Upper lobe of left lung (tissue), 6 donors: ENCODE measurements around the gene UMAD1. TPM values are rescaled to one million over a fixed set of nuclear protein-coding genes. Genes with fewer than 3 reads are reported as not detected.

Experiments used
- ATAC-seq, 2 donors: fragments of 200-7000 bp; cut with Tn5 transposase; one replicate each; pipeline ENCODE4 v1.9.1; 2022; ENCODE audit warnings: mild to moderate bottlenecking in 2 of 2, moderate library complexity in 2 of 2; ENCODE audit not compliant: low FRiP score in 2 of 2
- DNase-seq, 2 donors: peaks; one replicate each; pipeline ENCODE4 v3.0.0-alpha.2; 2019 to 2020
- H3K27ac ChIP-seq, 4 donors: fragments of 200-600 bp; sonication (generic); one replicate each; pipeline ENCODE4 v1.5.1; 2016 to 2019
- H3K27me3 ChIP-seq, 4 donors: fragments of 200-600 bp; sonication (generic); one replicate each; pipeline ENCODE4 v1.5.1; 2017 to 2019
- H3K36me3 ChIP-seq, 4 donors: fragments of 200-600 bp; sonication (generic); one replicate each; pipeline ENCODE4 v1.5.1; 2016 to 2019
- H3K4me1 ChIP-seq, 4 donors: fragments of 200-600 bp; sonication (generic); one replicate each; pipeline ENCODE4 v1.5.1; 2018 to 2019
- H3K4me3 ChIP-seq, 4 donors: fragments of 200-600 bp; sonication (generic); one replicate each; pipeline ENCODE4 v1.5.1; 2017 to 2019; ENCODE audit warnings: mild to moderate bottlenecking in 2 of 4, moderate library complexity in 1 of 4
- H3K9me3 ChIP-seq, 4 donors: fragments of 200-600 bp; sonication (generic); one replicate each; pipeline ENCODE4 v1.5.1; 2018 to 2019
- EP300 ChIP-seq, 4 donors: sonication (generic); formaldehyde crosslinking; IDR thresholded peaks; one replicate each; pipeline ENCODE4 v1.5.1; 2017; ENCODE audit warnings: antibody characterized with exemption in 4 of 4, control low read depth in 2 of 4
- POLR2A ChIP-seq, 4 donors: fragments of 450-650 bp; IDR thresholded peaks; one replicate each; pipeline ENCODE4 v1.5.1; 2016 to 2017; ENCODE audit warnings: antibody characterized with exemption in 4 of 4, mild to moderate bottlenecking in 2 of 4
- POLR2AphosphoS5 ChIP-seq, 2 donors: sonication (generic); formaldehyde crosslinking; IDR thresholded peaks; one replicate each; pipeline ENCODE4 v1.5.1; 2017; ENCODE audit warnings: antibody characterized with exemption in 2 of 2
- WGBS, 2 donors: methylation state at CpG; one replicate each; pipeline ENCODE4 v1.1.5; 2017 to 2018; 5-methylcytosine and 5-hydroxymethylcytosine counted together
- total RNA-seq, 6 donors: library from RNA; depleted of rRNA in 4 of 6; stranded (reverse); fragments of >200 nt in 4 of 6; gene quantifications; one replicate each; pipeline versions ENCODE4 v1.1.0 to v1.2.1, GENCODE V29; 2016 to 2021
- TF ChIP-seq, protein P1 (sequence below), 6 experiments: fragments of 450-650 bp in 4 of 6; fragments of 200-600 bp in 2 of 6; sonication (generic) in 2 of 6; IDR thresholded peaks; one replicate each; pipeline ENCODE4 v1.5.1; 2016 to 2019; ENCODE audit warnings: antibody characterized with exemption in 6 of 6
- donor health status: DM: no; HTN: no; CAD: no; lungs with moderate emphysema.
- donor health status: DM: no; HTN: yes; CAD: no; lungs with severe emphysema.

UMAD1 gene
- total RNA-seq, 6 donors from 2014 or later: 8.4 to 29.7 (median 13.3) TPM

DNA sequence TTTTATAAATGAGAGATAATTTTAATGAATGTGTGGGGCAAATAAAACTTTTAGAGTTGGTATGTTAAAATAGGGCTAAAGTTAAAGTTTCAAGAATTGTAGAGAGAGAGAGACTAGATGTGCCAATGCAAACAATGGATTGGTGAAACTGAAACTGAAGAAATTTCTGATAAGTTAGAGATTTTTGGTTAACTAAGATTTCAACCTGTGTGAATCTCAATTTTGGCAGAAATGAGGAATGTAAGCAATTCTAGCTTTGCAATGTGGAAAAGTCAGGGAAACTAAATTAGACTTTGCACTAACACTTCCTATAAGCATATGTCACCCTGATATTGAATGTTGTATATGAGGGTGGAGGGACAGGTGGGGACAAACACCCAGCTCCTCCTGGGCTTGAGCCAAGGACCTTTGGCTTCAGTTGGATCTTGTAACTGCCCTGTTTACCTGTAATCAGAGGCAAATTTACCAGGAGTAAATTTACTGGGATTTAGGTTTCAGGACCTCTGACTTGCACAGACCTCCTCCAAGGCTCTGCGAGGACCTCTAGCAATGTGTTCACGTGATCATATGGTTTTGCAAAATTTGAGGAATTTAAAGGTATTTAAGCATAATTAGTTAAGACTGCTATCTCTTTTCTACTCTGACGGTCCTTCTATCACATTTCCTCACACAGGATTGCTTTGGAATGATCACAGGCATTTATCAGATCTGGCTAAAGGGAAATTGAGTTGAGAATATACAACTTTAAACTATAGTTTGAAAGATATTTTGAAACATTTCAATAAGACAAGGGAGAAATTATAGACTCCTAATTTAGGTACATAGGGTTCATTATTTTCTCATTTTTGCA, 110.9 kb downstream of the UMAD1 start:
- Histone ChIP-seq H3K4me3 (no peak overlapping the region), H3K4me1 (no peaks in the 10 kb centered on the region), H3K9me3 (no peaks in the 10 kb centered on the region), H3K27me3 (no peaks in the 10 kb centered on the region), H3K36me3 (no peaks in the 10 kb centered on the region), H3K27ac (no peak overlapping the region)
- WGBS, 2 donors: 87 to 89% methylated on average over 3 of the region's 3 CpGs
- TF ChIP-seq POLR2A (IDR thresholded peaks at IDR 0.05): no peak
- TF ChIP-seq, protein P1, sequence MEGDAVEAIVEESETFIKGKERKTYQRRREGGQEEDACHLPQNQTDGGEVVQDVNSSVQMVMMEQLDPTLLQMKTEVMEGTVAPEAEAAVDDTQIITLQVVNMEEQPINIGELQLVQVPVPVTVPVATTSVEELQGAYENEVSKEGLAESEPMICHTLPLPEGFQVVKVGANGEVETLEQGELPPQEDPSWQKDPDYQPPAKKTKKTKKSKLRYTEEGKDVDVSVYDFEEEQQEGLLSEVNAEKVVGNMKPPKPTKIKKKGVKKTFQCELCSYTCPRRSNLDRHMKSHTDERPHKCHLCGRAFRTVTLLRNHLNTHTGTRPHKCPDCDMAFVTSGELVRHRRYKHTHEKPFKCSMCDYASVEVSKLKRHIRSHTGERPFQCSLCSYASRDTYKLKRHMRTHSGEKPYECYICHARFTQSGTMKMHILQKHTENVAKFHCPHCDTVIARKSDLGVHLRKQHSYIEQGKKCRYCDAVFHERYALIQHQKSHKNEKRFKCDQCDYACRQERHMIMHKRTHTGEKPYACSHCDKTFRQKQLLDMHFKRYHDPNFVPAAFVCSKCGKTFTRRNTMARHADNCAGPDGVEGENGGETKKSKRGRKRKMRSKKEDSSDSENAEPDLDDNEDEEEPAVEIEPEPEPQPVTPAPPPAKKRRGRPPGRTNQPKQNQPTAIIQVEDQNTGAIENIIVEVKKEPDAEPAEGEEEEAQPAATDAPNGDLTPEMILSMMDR (IDR thresholded peaks at IDR 0.05): no peak
- DNase-seq (no peak), ATAC-seq (no peak)

DNA sequence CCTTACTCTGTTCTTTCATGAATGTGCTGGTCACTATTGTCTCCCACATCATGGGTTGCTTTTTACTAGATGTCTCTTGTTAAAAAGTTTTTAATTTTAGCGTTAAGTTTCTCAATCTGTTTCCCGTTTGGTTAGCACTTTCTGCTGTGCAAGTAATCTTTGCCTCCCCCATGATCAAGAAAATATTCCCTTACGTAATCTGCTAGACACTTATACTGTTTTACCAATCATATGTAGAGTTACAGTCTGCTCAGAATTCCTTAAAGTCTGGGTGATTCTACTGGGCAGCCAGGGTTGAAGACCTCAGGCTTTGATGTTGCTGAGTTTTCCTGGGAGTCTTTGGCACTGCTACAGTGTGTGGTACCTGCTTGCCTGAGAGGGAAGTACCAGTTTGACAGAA, 116.0 kb downstream of the UMAD1 start:
- 80 to 89% methylated on average over 3 of the region's 3 CpGs for WGBS, 2 donors
- no peaks in the 10 kb centered on the region for H3K9me3 ChIP-seq
- no peak for ATAC-seq
- H3K4me1 ChIP-seq: peaks cover 2 to 9% (median 3%) of the 10 kb centered on the region in 4 donors
- no peaks in the 10 kb centered on the region for H3K36me3 ChIP-seq
- no peak overlapping the region for H3K27ac ChIP-seq
- DNase-seq: no peak
- no peak overlapping the region for H3K4me3 ChIP-seq
- TF ChIP-seq, protein P1 (IDR thresholded peaks at IDR 0.05): no peak
- TF ChIP-seq EP300 (IDR thresholded peaks at IDR 0.05) (no peak), POLR2AphosphoS5 (IDR thresholded peaks at IDR 0.05) (no peak), POLR2A (IDR thresholded peaks at IDR 0.05) (no peak)
- no peaks in the 10 kb centered on the region for H3K27me3 ChIP-seq

DNA sequence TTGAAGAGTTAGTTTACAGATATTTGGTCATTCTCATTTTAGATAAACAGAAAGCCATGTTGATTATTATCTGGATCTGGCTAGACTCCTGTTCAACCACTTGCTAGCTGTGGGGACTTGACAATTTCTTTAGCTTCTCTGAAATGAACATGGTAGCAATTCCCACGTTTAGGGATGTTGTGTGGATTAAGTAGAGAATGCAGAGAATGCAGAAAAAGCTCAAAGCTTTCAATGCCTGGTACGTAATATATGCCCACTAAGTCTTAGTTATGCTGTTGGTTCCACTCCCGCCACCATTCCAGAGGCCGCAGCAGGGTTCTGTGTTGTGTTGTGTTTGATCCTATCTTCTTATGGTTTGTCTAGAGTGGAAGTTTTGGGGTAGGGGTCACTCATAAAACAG, 117.0 kb downstream of the UMAD1 start:
- Histone ChIP-seq H3K4me1 (peaks cover 5 to 15% (median 7%) of the 10 kb centered on the region in 4 donors), H3K9me3 (no peaks in the 10 kb centered on the region), H3K27me3 (no peaks in the 10 kb centered on the region), H3K36me3 (no peaks in the 10 kb centered on the region), H3K4me3 (no peak overlapping the region), H3K27ac (no peak overlapping the region)
- WGBS, 2 donors: 68 to 85% methylated on average over 4 of the region's 4 CpGs
- ATAC-seq (no peak), DNase-seq (no peak)
- TF ChIP-seq POLR2A (IDR thresholded peaks at IDR 0.05) (no peak), EP300 (IDR thresholded peaks at IDR 0.05) (no peak), POLR2AphosphoS5 (IDR thresholded peaks at IDR 0.05) (no peak)
- TF ChIP-seq, protein P1 (IDR thresholded peaks at IDR 0.05): no peak

DNA sequence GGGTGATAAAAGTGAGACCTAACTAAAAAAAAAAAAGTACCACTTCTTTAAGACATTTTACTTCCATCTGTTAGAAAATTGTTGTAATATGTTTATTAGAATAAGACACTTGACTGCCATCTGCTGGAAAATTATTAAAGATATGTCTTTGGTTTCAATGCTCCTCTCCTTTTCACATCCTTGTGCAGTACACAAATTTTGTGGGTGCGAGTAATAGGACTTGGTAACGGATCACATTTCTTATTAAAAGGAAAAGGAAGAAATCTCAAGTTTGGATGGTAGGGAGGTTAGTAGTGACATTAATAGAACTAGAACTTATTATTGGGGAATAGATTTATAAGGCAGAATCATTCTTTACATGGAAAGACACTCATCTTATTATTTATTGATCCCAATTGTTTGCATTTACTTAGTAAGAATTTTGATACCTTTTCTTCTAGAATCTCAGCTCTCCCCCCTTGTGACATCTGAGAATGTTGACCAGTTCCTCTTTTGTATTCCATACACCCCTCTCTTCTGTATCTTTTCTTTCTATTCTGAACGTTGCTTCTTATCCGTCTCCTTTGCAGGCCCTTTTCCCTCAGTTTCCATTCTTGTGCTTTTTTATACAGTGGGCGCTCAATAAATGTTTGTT, 120.9 kb downstream of the UMAD1 start:
- DNase-seq (no peak), ATAC-seq (peak in 1 of 2 donors; percentile 76)
- WGBS, 2 donors: 32 to 42% methylated on average over 5 of the region's 5 CpGs

More for the DNA sequence above, 120.9 kb downstream of the UMAD1 start:
- Histone ChIP-seq H3K4me1 (peaks cover 9 to 26% (median 13%) of the 10 kb centered on the region in 4 donors), H3K4me3 (peak overlapping the region in 3 of 4 donors; percentile 36 to 46 (median 42)), H3K36me3 (no peaks in the 10 kb centered on the region), H3K9me3 (no peaks in the 10 kb centered on the region), H3K27ac (peak overlapping the region; percentile 50 to 82 (median 56)), H3K27me3 (no peaks in the 10 kb centered on the region)
- TF ChIP-seq EP300 (IDR thresholded peaks at IDR 0.05) (no peak), POLR2A (IDR thresholded peaks at IDR 0.05) (no peak)
- TF ChIP-seq, protein P1 (IDR thresholded peaks at IDR 0.05): peak in 5 of 6 experiments; percentile 20 to 40 (median 36)
